NB4 (cell line): ENCODE measurements around the gene NOC2L.

ENCODE experiments used
- POLR2A ChIP-seq: IDR thresholded peaks from 2 replicates; pipeline ENCODE4 v1.6.1; 2011; ENCODE audit warnings: mild to moderate bottlenecking; ENCODE audit not compliant: insufficient read length; ENCODE audit errors: extremely low read depth
- TF ChIP-seq, protein P1 (sequence below): IDR thresholded peaks from one replicate; pipeline ENCODE4 v1.5.1; 2012; ENCODE audit warnings: low read depth, low read length
- TF ChIP-seq, protein P2 (sequence below): IDR thresholded peaks from 2 replicates; pipeline ENCODE4 v1.6.1; 2011; ENCODE audit warnings: low read depth, low read length

DNA sequence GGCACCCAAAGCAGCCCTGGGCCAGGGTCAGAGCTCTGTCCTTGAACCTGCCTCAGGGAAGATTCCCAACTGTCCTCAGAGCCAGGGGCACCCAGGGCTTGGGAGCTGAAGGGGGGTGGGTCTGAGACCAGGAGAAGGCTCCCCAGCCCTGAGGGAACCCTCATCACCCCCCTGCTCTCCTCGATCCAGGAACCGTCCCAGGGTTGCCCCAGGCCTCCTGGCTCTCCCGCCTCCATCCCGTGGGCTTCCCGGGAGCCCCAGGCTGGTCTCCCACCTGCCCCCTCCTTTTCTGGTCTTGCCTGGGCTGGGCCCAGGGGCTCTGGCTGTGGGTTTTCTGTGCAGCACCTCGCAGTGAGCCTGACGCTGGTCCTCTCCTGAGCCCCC, 42.0 kb downstream of the NOC2L start:
- TF ChIP-seq POLR2A, result no peak
- TF ChIP-seq, protein P1, sequence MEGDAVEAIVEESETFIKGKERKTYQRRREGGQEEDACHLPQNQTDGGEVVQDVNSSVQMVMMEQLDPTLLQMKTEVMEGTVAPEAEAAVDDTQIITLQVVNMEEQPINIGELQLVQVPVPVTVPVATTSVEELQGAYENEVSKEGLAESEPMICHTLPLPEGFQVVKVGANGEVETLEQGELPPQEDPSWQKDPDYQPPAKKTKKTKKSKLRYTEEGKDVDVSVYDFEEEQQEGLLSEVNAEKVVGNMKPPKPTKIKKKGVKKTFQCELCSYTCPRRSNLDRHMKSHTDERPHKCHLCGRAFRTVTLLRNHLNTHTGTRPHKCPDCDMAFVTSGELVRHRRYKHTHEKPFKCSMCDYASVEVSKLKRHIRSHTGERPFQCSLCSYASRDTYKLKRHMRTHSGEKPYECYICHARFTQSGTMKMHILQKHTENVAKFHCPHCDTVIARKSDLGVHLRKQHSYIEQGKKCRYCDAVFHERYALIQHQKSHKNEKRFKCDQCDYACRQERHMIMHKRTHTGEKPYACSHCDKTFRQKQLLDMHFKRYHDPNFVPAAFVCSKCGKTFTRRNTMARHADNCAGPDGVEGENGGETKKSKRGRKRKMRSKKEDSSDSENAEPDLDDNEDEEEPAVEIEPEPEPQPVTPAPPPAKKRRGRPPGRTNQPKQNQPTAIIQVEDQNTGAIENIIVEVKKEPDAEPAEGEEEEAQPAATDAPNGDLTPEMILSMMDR, result no peak
- TF ChIP-seq, protein P2, sequence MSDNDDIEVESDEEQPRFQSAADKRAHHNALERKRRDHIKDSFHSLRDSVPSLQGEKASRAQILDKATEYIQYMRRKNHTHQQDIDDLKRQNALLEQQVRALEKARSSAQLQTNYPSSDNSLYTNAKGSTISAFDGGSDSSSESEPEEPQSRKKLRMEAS, result no peak
